Loucy (cell line): ENCODE measurements around the gene CASKIN2.
"Not testable (repeated sequence)": the region's sequence is repeated elsewhere in the genome, so short reads cannot be mapped to it uniquely, and the experiment has no call there.

Experiments used
- H2AFZ ChIP-seq: fragments of 200-600 bp; sonication (generic); 2 replicates; pipeline ENCODE4 v1.6.0; 2016; ENCODE audit warnings: antibody characterized with exemption, mild to moderate bottlenecking, low read length, moderate library complexity
- H3F3A ChIP-seq: fragments of 200-600 bp; 2 replicates; pipeline ENCODE4 v1.6.0; 2016; ENCODE audit warnings: antibody characterized with exemption, low read depth, mild to moderate bottlenecking
- H3K27me3 ChIP-seq: fragments of 200-600 bp; sonication (generic); 2 replicates; pipeline ENCODE4 v1.6.1; 2014; ENCODE audit warnings: low read length, mild to moderate bottlenecking; ENCODE audit not compliant: insufficient read depth, poor library complexity, severe bottlenecking
- H3K36me3 ChIP-seq: fragments of 200-600 bp; sonication (generic); 2 replicates; pipeline ENCODE4 v1.6.1; 2016; ENCODE audit warnings: low read length; ENCODE audit not compliant: insufficient read depth
- H3K4me1 ChIP-seq: fragments of 200-600 bp; sonication (generic); 2 replicates; pipeline ENCODE4 v1.5.1; 2014; ENCODE audit warnings: low read length, mild to moderate bottlenecking; ENCODE audit not compliant: insufficient read depth, poor library complexity, severe bottlenecking
- H3K4me2 ChIP-seq: fragments of 200-600 bp; sonication (generic); 2 replicates; pipeline ENCODE4 v1.6.0; 2014; ENCODE audit warnings: antibody characterized with exemption, low read length, low read depth, mild to moderate bottlenecking; ENCODE audit not compliant: poor library complexity, severe bottlenecking
- H3K4me3 ChIP-seq: fragments of 200-600 bp; sonication (generic); 2 replicates; pipeline ENCODE4 v1.5.1; 2014; ENCODE audit warnings: low read length, mild to moderate bottlenecking, mixed read lengths; ENCODE audit not compliant: poor library complexity, severe bottlenecking
- H3K79me2 ChIP-seq: fragments of 200-600 bp; sonication (generic); 2 replicates; pipeline ENCODE4 v1.6.1; 2014; ENCODE audit warnings: low read length; ENCODE audit not compliant: insufficient read depth
- H3K9ac ChIP-seq: fragments of 200-600 bp; sonication (generic); 2 replicates; pipeline ENCODE4 v1.6.0; 2014; ENCODE audit warnings: mild to moderate bottlenecking, low read depth, low read length, moderate library complexity; ENCODE audit not compliant: poor library complexity, severe bottlenecking
- H3K9me2 ChIP-seq: fragments of 200-600 bp; sonication (generic); replicated peaks from 2 replicates; pipeline ENCODE4 v1.6.1; 2016; ENCODE audit warnings: low read depth, low read length, mixed read lengths
- H3K9me3 ChIP-seq: fragments of 200-600 bp; sonication (generic); 2 replicates; pipeline ENCODE4 v1.6.1; 2014; ENCODE audit warnings: mild to moderate bottlenecking, antibody characterized with exemption, low read length, low read depth; ENCODE audit not compliant: insufficient read depth
- H4K20me1 ChIP-seq: fragments of 200-600 bp; sonication (generic); 2 replicates; pipeline ENCODE4 v1.6.0; 2014; ENCODE audit warnings: antibody characterized with exemption, low read length, mild to moderate bottlenecking; ENCODE audit not compliant: insufficient read depth, poor library complexity, severe bottlenecking
- CTCF ChIP-seq: fragments of 200-600 bp; sonication (generic); conservative IDR thresholded peaks from 2 replicates; pipeline ENCODE4 v1.5.1; 2014; ENCODE audit warnings: mild to moderate bottlenecking, antibody characterized with exemption, low read length
- EZH2phosphoT487 ChIP-seq: fragments of 200-600 bp; IDR thresholded peaks from 2 replicates; pipeline ENCODE4 v1.6.1; 2018; ENCODE audit warnings: antibody characterized with exemption, mild to moderate bottlenecking, moderate library complexity, borderline replicate concordance

CASKIN2 gene

GRCh38 chr17:75456417-75457046 is 58.8 kb downstream of the CASKIN2 start, which contains the start of gene TMEM94:
Gene TMEM94, plus strand, starts transcription at chr17:75456635. Its CDS starts 15,271 bp downstream, at chr17:75471906.
- H3K4me1 ChIP-seq: peaks cover 49% of the 10 kb centered on the region
- H3K36me3 ChIP-seq: no peaks in the 10 kb centered on the region
- H3K9me3 ChIP-seq: no peaks in the 10 kb centered on the region

GRCh38 chr17:75456039-75456416 is 59.3 kb downstream of the CASKIN2 start:
- no peak for TF ChIP-seq EZH2phosphoT487
- TF ChIP-seq CTCF: no peak
- Histone ChIP-seq H4K20me1 (no peaks in the 10 kb centered on the region), H3K9ac (peak overlapping the region; percentile 89), H3F3A (0 out of 2 replicates have a peak, but pooled peaks cover 3% of the 10 kb centered on the region), H3K79me2 (peaks cover 19% of the 10 kb centered on the region; the same call in 1 of the 2 replicates), H3K4me2 (peak overlapping the region; percentile 82), H3K9me3 (no peaks in the 10 kb centered on the region), H2AFZ (peak overlapping the region; percentile 91), H3K4me1 (peaks cover 49% of the 10 kb centered on the region), H3K9me2 (no peaks in the 10 kb centered on the region), H3K36me3 (no peaks in the 10 kb centered on the region), H3K4me3 (peak overlapping the region; percentile 92), H3K27me3 (no peaks in the 10 kb centered on the region)

More at GRCh38 chr17:75456417-75457046, 58.8 kb downstream of the CASKIN2 start, which contains the start of gene TMEM94:
- H4K20me1 ChIP-seq: no peaks in the 10 kb centered on the region
- H3K4me3 ChIP-seq: peak within 1 kb of the TSS; percentile 92
- peak within 1 kb of the TSS; percentile 91 for H2AFZ ChIP-seq
- H3K4me2 ChIP-seq: peak within 1 kb of the TSS; percentile 87
- H3K79me2 ChIP-seq: peaks cover 19% of the 10 kb centered on the region; the same call in 1 of the 2 replicates
- no peak for TF ChIP-seq EZH2phosphoT487
- no peaks in the 10 kb centered on the region for H3K27me3 ChIP-seq
- no peaks in the 10 kb centered on the region for H3K9me2 ChIP-seq
- 0 out of 2 replicates have a peak, but pooled peaks cover 3% of the 10 kb centered on the region for H3F3A ChIP-seq
- H3K9ac ChIP-seq: peak within 1 kb of the TSS; percentile 89

- H3K36me3 ChIP-seq, H2AFZ ChIP-seq, H3K4me3 ChIP-seq, H4K20me1 ChIP-seq, H3K27me3 ChIP-seq, H3K9me3 ChIP-seq, H3K9ac ChIP-seq, H3F3A ChIP-seq, H3K4me2 ChIP-seq, H3K9me2 ChIP-seq: not testable (repeated sequence)
- Histone ChIP-seq H3K4me1 (peaks cover 43% of the 10 kb centered on the region), H3K79me2 (peaks cover 19% of the 10 kb centered on the region; the same call in 1 of the 2 replicates)
Observed at GRCh38 chr17:75454672-75455071, 60.7 kb downstream of the CASKIN2 start.

- Histone ChIP-seq H3K9ac (no peak overlapping the region), H3K9me2 (no peaks in the 10 kb centered on the region), H3F3A (0 out of 2 replicates have a peak, but pooled peaks cover 3% of the 10 kb centered on the region), H3K27me3 (no peaks in the 10 kb centered on the region), H3K9me3 (no peaks in the 10 kb centered on the region), H3K4me3 (no peak overlapping the region), H3K79me2 (peaks cover 19% of the 10 kb centered on the region; the same call in 1 of the 2 replicates), H3K36me3 (no peaks in the 10 kb centered on the region), H3K4me2 (peak overlapping the region; percentile 11), H4K20me1 (no peaks in the 10 kb centered on the region), H3K4me1 (peaks cover 38% of the 10 kb centered on the region), H2AFZ (no peak overlapping the region)
- TF ChIP-seq EZH2phosphoT487: 0 out of 2 replicates have a peak, but pooled peaks have one; percentile 15
- TF ChIP-seq CTCF: no peak
Observed at GRCh38 chr17:75454193-75454592, 61.1 kb downstream of the CASKIN2 start.
